Effector memory CD8-positive, alpha-beta T cell (primary cell): Measurements from ENCODE around the gene LAMC2.

Experiments used
- ATAC-seq: fragments of 150-1000 bp; cut with Tn5 transposase; replicated peaks from 2 replicates; pipeline ENCODE4 v1.10.0; 2021; ENCODE audit warnings: mild to moderate bottlenecking, moderate library complexity
- DNase-seq, 3 experiments: peaks; one replicate each; pipeline ENCODE4 v3.0.0; 2021
- H3K27ac Mint-ChIP-seq, 2 donors: one replicate each; pipeline ENCODE4 v1.8.0; 2022; ENCODE audit warnings: mild to moderate bottlenecking in 2 of 2, mixed read lengths in 2 of 2, moderate library complexity in 2 of 2
- H3K27me3 Mint-ChIP-seq, 2 donors: one replicate each; pipeline ENCODE4 v1.8.0; 2022; ENCODE audit warnings: mixed read lengths in 2 of 2
- H3K36me3 Mint-ChIP-seq: one replicate; pipeline ENCODE4 v1.8.0; 2022; ENCODE audit warnings: mild to moderate bottlenecking, moderate library complexity, mixed read lengths; ENCODE audit not compliant: insufficient read depth
- H3K4me1 Mint-ChIP-seq, 2 donors: one replicate each; pipeline ENCODE4 v1.8.0; 2022; ENCODE audit warnings: low read depth in 2 of 2, mixed read lengths in 2 of 2
- H3K4me3 Mint-ChIP-seq, 2 donors: one replicate each; pipeline ENCODE4 v1.8.0; 2022; ENCODE audit warnings: mild to moderate bottlenecking in 2 of 2, mixed read lengths in 2 of 2, moderate library complexity in 2 of 2
- H3K9me3 Mint-ChIP-seq, 2 donors: one replicate each; pipeline ENCODE4 v1.8.0; 2022; ENCODE audit warnings: mixed read lengths in 2 of 2

The LAMC2 gene

DNA sequence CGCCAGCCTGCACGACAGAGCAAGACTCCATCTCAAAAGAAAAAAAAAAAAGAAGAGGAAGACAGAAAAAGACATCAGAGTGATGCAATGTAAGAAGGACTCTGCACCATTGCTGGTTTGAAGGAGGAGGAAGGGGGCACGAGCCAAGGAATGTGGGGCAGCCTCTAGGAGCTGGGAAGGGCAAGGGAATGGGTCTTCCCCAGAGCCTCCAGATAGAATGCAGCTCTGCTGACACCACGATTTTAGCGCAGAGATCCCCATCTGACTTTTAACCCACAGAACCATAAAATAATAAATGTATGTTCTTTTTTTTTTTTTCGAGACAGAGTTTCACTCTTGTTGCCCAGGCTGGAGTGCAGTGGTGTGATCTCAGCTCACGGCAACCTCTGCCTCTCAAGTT is 33.9 kb upstream of the LAMC2 start:
- ATAC-seq = no peak
- no peak for DNase-seq
- Mint-ChIP-seq H3K4me1 (no peaks in the 10 kb centered on the region), H3K9me3 (peaks cover 0 to 3% of the 10 kb centered on the region in 2 donors), H3K27ac (no peak overlapping the region), H3K27me3 (peaks cover 18 to 28% of the 10 kb centered on the region in 2 donors), H3K36me3 (no peaks in the 10 kb centered on the region), H3K4me3 (no peak overlapping the region)

- H3K27me3 Mint-ChIP-seq = peaks cover 18 to 20% of the 10 kb centered on the region in 2 donors
- H3K4me3 Mint-ChIP-seq = no peak overlapping the region
- ATAC-seq (no peak), DNase-seq (no peak)
- H3K27ac Mint-ChIP-seq = no peak overlapping the region
- no peaks in the 10 kb centered on the region for H3K9me3 Mint-ChIP-seq
- no peaks in the 10 kb centered on the region for H3K4me1 Mint-ChIP-seq
- no peaks in the 10 kb centered on the region for H3K36me3 Mint-ChIP-seq
Observed at GRCh38 chr1:183155939-183156338, 30.1 kb upstream of the LAMC2 start.

- DNase-seq (no peak), ATAC-seq (no peak)
- no peaks in the 10 kb centered on the region for H3K36me3 Mint-ChIP-seq
- no peaks in the 10 kb centered on the region for H3K9me3 Mint-ChIP-seq
- H3K27me3 Mint-ChIP-seq = no peaks in the 10 kb centered on the region
- H3K4me1 Mint-ChIP-seq = no peaks in the 10 kb centered on the region
- no peak overlapping the region for H3K4me3 Mint-ChIP-seq
- no peak overlapping the region for H3K27ac Mint-ChIP-seq
Observed at GRCh38 chr1:183159960-183160359, 26.1 kb upstream of the LAMC2 start.

DNA sequence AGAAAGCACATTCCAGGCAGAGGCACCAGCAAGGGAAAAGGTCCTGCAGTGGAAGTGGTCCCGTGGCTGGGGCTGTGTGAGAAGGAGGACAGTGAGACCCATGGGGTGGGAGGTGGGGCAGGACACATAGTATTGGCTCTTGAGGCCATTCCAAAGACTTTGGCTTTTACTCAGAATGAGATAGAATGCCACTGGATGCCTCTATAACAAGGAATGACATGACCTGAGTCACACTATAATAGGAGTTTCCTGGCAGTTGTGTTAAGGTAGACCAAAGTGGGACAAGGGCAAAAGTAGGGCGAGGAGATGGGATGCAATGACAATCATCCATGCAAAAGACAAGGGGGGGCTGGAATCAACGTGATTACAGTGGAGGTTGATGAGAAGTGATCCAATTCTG is 24.7 kb upstream of the LAMC2 start:
- H3K4me1 Mint-ChIP-seq = no peaks in the 10 kb centered on the region

DNA sequence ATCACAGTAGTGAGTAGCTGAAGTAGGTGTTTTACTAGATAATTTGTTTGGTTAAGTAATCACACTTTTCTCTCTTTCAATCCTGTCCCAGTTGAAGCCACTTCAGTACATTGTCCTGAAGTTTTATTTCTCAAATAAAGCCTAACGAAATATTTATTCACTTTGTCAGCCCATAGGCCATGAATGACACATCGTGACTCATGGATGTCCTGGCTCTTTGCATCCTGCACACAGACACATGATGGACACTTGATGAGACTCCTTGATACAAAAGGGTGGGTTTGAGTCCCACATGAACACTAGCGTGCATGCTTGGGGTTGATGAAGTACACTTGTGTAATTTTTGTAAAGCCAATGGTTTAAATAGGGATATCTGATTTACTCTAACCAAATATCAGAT is 22.7 kb upstream of the LAMC2 start:
- Mint-ChIP-seq H3K9me3 (no peaks in the 10 kb centered on the region), H3K36me3 (peaks cover 3% of the 10 kb centered on the region), H3K27me3 (no peaks in the 10 kb centered on the region), H3K4me1 (no peaks in the 10 kb centered on the region), H3K27ac (no peak overlapping the region), H3K4me3 (no peak overlapping the region)
- no peak for ATAC-seq
- DNase-seq = no peak

More for the DNA sequence above, 24.7 kb upstream of the LAMC2 start:
- Mint-ChIP-seq H3K27ac (no peak overlapping the region), H3K9me3 (no peaks in the 10 kb centered on the region), H3K27me3 (no peaks in the 10 kb centered on the region), H3K4me3 (no peak overlapping the region), H3K36me3 (no peaks in the 10 kb centered on the region)
- no peak for ATAC-seq
- DNase-seq = no peak

DNA sequence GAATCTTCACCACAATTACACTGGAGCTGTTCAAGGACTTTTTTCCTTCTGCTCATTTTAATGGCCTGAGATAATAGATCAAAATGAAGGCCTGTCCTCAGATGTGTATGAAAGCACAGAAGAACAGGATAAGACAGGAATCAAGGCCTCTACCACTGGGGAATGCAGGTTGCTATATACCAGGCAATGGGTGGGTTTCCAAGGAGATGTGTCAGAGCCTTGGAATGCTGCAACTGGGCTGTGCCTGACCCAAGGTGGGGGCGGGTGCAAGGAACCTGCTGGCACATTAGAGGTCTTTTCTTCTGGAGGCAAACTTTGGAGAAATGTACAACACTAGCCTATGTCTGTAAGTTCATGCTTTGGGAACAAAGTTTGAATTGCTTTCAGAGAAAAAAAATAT is 21.7 kb upstream of the LAMC2 start:
- ATAC-seq = no peak
- no peaks in the 10 kb centered on the region for H3K9me3 Mint-ChIP-seq
- no peaks in the 10 kb centered on the region for H3K4me1 Mint-ChIP-seq
- H3K4me3 Mint-ChIP-seq = no peak overlapping the region
- peaks cover 0 to 7% of the 10 kb centered on the region in 2 donors for H3K27me3 Mint-ChIP-seq
- H3K36me3 Mint-ChIP-seq = peaks cover 3% of the 10 kb centered on the region
- DNase-seq = no peak
- H3K27ac Mint-ChIP-seq = no peak overlapping the region

DNA sequence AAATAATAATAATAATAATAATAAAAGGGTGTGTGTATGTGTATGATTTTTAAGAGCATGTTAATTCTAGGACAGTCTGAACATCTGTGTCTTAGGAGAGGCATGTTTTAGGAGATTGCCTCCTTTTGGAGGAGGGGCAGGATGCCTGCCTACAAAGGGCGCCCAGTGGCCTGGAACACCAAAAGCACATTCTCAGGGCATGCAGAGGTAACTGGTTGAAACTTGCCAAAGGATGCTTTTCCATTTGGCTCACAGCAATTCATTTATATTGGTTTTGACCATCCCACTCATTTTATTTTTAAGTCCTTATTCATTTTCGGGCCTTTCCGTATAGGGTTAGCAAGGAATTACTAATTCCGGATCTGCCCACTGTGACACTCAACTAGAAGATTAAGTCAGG is 21.1 kb upstream of the LAMC2 start:
- Mint-ChIP-seq H3K4me3 (no peak overlapping the region), H3K27me3 (peaks cover 0 to 7% of the 10 kb centered on the region in 2 donors), H3K9me3 (no peaks in the 10 kb centered on the region), H3K36me3 (peaks cover 3% of the 10 kb centered on the region), H3K27ac (no peak overlapping the region), H3K4me1 (no peaks in the 10 kb centered on the region)
- ATAC-seq = no peak
- no peak for DNase-seq

DNA sequence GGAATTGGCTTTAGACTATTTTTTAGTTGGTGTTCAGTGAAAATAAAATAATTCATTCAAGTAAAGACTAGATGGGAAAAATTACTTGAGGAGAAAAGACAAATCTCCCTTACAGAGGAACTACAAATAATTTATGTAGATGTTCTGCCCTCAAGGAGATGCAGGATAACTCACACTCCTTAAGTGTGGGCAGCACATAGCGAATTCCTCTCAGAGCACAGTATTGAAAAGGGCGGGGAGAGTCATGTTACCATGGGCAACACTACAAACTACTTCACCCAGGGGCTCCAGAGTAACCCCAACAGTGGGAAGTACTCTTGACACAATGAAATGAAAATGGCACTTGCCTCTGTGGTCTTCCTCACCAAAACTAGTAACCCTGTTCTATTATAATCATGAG is 20.6 kb upstream of the LAMC2 start:
- Mint-ChIP-seq H3K9me3 (no peaks in the 10 kb centered on the region), H3K27me3 (peaks cover 0 to 7% of the 10 kb centered on the region in 2 donors), H3K4me1 (no peaks in the 10 kb centered on the region), H3K36me3 (peaks cover 3% of the 10 kb centered on the region), H3K4me3 (no peak overlapping the region), H3K27ac (no peak overlapping the region)
- DNase-seq (no peak), ATAC-seq (no peak)

- no peaks in the 10 kb centered on the region for H3K4me1 Mint-ChIP-seq
- H3K27ac Mint-ChIP-seq = no peak overlapping the region
- H3K36me3 Mint-ChIP-seq = peaks cover 3% of the 10 kb centered on the region
- H3K4me3 Mint-ChIP-seq = no peak overlapping the region
- H3K9me3 Mint-ChIP-seq = no peaks in the 10 kb centered on the region
- peaks cover 0 to 7% of the 10 kb centered on the region in 2 donors for H3K27me3 Mint-ChIP-seq
- no peak for ATAC-seq
- no peak for DNase-seq
Observed at GRCh38 chr1:183166454-183166853, 19.6 kb upstream of the LAMC2 start.

DNA sequence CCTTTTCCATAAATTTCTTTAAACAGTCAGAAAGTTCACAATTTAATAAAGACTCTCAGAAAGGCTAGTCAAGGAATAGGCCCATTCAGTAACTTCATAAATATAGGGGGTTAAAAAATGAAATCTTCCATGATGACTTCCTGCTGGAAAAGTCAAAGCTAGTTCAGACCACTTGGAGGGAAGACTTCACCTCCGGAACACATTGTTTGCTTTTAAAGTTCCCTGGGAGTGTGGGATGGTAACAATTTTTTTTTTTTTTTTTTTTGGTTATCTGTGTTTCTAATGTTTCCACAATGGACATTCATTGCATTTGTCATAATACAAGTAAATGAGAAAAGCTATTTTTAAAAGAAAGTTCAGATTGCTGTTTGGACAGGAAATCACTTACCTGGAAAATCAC is 18.4 kb upstream of the LAMC2 start:
- DNase-seq = no peak
- no peak for ATAC-seq

GRCh38 chr1:183168308-183168707 is 17.8 kb upstream of the LAMC2 start:
- ATAC-seq = no peak
- Mint-ChIP-seq H3K4me3 (no peak overlapping the region), H3K36me3 (peaks cover 3% of the 10 kb centered on the region), H3K9me3 (no peaks in the 10 kb centered on the region), H3K27me3 (peaks cover 4 to 7% of the 10 kb centered on the region in 2 donors), H3K27ac (no peak overlapping the region), H3K4me1 (no peaks in the 10 kb centered on the region)
- no peak for DNase-seq

More for the DNA sequence above, 18.4 kb upstream of the LAMC2 start:
- Mint-ChIP-seq H3K4me1 (no peaks in the 10 kb centered on the region), H3K4me3 (no peak overlapping the region), H3K27ac (no peak overlapping the region), H3K36me3 (peaks cover 3% of the 10 kb centered on the region), H3K9me3 (no peaks in the 10 kb centered on the region), H3K27me3 (peaks cover 0 to 7% of the 10 kb centered on the region in 2 donors)

DNA sequence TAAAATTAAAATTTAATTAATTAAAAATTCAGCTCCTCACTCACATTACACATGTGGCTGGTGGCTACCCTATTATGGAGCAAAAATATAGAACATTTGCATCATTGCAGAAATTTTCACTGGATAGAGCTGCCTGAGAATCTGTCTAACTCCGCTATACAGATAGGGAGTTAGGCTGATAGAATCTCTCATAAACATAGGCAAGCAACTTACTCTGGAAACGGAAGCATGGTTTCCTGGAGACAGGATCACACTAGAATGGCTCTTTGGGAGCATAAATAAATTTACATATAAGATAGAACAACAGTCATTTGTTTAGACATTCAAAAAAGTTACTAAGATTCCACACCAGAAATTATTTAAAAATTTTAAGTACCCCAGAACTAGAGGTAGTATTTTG is 12.2 kb upstream of the LAMC2 start:
- H3K36me3 Mint-ChIP-seq = no peaks in the 10 kb centered on the region

GRCh38 chr1:183175631-183176030 is 10.4 kb upstream of the LAMC2 start:
- Mint-ChIP-seq H3K4me3 (no peak overlapping the region), H3K4me1 (no peaks in the 10 kb centered on the region), H3K9me3 (no peaks in the 10 kb centered on the region), H3K27ac (no peak overlapping the region), H3K27me3 (peaks cover 5 to 18% of the 10 kb centered on the region in 2 donors), H3K36me3 (no peaks in the 10 kb centered on the region)
- ATAC-seq (no peak), DNase-seq (no peak)

More for the DNA sequence above, 12.2 kb upstream of the LAMC2 start:
- Mint-ChIP-seq H3K27me3 (peaks cover 9 to 18% of the 10 kb centered on the region in 2 donors), H3K27ac (no peak overlapping the region), H3K9me3 (no peaks in the 10 kb centered on the region), H3K4me3 (no peak overlapping the region), H3K4me1 (no peaks in the 10 kb centered on the region)
- ATAC-seq = no peak
- DNase-seq = no peak

DNA sequence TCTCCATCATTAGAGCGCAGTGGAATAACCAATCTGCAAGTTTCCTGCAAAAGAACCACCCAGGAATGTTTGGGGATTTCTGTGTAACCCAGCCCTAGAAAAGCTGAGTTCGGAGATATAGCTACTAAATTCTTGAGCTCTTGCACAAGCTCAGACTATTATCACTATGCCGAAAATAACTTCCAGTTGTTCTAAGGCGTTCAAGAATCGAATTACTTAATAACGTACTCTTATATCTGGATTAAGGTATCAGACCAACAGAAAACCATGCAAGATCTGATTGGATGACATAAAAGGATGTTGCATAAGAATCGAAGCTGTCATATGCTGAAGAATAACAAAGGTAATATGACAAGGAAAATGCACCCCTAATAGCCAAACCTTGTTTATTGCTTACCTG is 7.5 kb upstream of the LAMC2 start:
- Mint-ChIP-seq H3K27ac (no peak overlapping the region), H3K27me3 (peaks cover 5 to 19% of the 10 kb centered on the region in 2 donors), H3K4me1 (no peaks in the 10 kb centered on the region), H3K4me3 (no peak overlapping the region), H3K36me3 (no peaks in the 10 kb centered on the region), H3K9me3 (no peaks in the 10 kb centered on the region)
- DNase-seq (no peak), ATAC-seq (no peak)

GRCh38 chr1:183179033-183179432 is 7.0 kb upstream of the LAMC2 start:
- Mint-ChIP-seq H3K27ac (no peak overlapping the region), H3K27me3 (peaks cover 5 to 18% of the 10 kb centered on the region in 2 donors), H3K4me1 (no peaks in the 10 kb centered on the region), H3K4me3 (no peak overlapping the region), H3K36me3 (no peaks in the 10 kb centered on the region), H3K9me3 (no peaks in the 10 kb centered on the region)
- DNase-seq (no peak), ATAC-seq (no peak)
